K562 (cell line): Measurements from ENCODE around the gene FANCG. TPM values are rescaled to one million over a fixed set of nuclear protein-coding genes. Genes with fewer than 3 reads are reported as not detected.

ENCODE experiments used
- ATAC-seq: fragments of 200-7000 bp; cut with Tn5 transposase; 3 replicates; pipeline ENCODE4 v1.9.1; 2020; ENCODE audit warnings: moderate library complexity
- BruUV-seq: library from RNA; stranded (reverse); fragments of 400-500 nt; replicated peaks from 2 replicates; lab custom pipeline; 2021; lab: Mats Ljungman, UMichigan
- CTCF ChIA-PET: fragments of 300-600 bp; formaldehyde crosslinking; extraction: SDS; loops from one replicate; lab custom pipeline; 2021; ENCODE audit warnings: low intra/inter-chr PET ratio; lab: Yijun Ruan, JAX
- POLR2A ChIA-PET: fragments of 300-600, 350-650 bp; sonication (Branson Sonifier 250); formaldehyde crosslinking; extraction: SDS; loops from one replicate; lab custom pipeline; 2021; ENCODE audit warnings: antibody characterized with exemption, inconsistent platforms; lab: Yijun Ruan, JAX
- DNase-seq, 4 experiments: peaks; one replicate each; pipeline versions ENCODE4 v3.0.0 to v3.0.0-alpha.2; 2011 to 2018; ENCODE audit warnings: low spot score in 3 of 4, mixed read lengths in 3 of 4; ENCODE audit errors: extremely low read depth in 1 of 4
- FAIRE-seq: peaks from 2 replicates; lab custom pipeline; 2011; peaks lifted over from hg19 to GRCh38; lab: Jason Lieb, UNC
- H2AFZ ChIP-seq: 2 replicates; pipeline ENCODE4 v1.6.0; 2011; ENCODE audit warnings: low read depth, low read length, control low read depth, inconsistent platforms
- H3K27ac ChIP-seq: fragments of 200-600 bp; 3 replicates; pipeline ENCODE4 v1.8.0; 2011; ENCODE audit warnings: low read depth, mild to moderate bottlenecking, control low read depth, inconsistent platforms, low read length, moderate library complexity, mixed read lengths; ENCODE audit errors: extremely low read depth
- H3K27me3 ChIP-seq, 2 experiments: fragments of 300-600 bp in 1 of 2; 2 replicates in 1 of 2; 3 replicates in 1 of 2; pipeline versions ENCODE4 v1.6.0 to v1.8.0; 2011; ENCODE audit warnings: inconsistent platforms in 2 of 2, low read length in 2 of 2, mild to moderate bottlenecking in 1 of 2, mixed read lengths in 1 of 2, moderate library complexity in 1 of 2; ENCODE audit not compliant: control insufficient read depth in 2 of 2, insufficient read depth in 2 of 2
- H3K36me3 ChIP-seq: fragments of 300-600 bp; 3 replicates; pipeline ENCODE4 v1.8.0; 2011; ENCODE audit warnings: mild to moderate bottlenecking, low read length, inconsistent platforms; ENCODE audit not compliant: control insufficient read depth, insufficient read depth
- H3K4me1 ChIP-seq, 2 experiments: fragments of 200-600 bp in 1 of 2; replicated peaks in 1 of 2; 2 replicates in 1 of 2; 3 replicates in 1 of 2; pipeline versions ENCODE4 v1.5.1 to v1.8.0; 2011; ENCODE audit warnings: inconsistent platforms in 2 of 2, low read length in 2 of 2, mild to moderate bottlenecking in 1 of 2, mixed read lengths in 1 of 2, moderate library complexity in 1 of 2; ENCODE audit not compliant: control insufficient read depth in 2 of 2, insufficient read depth in 2 of 2
- H3K4me2 ChIP-seq: 2 replicates; pipeline ENCODE4 v1.6.1; 2011; ENCODE audit warnings: low read length, control low read depth, inconsistent platforms, mixed read lengths; ENCODE audit not compliant: insufficient read depth
- H3K4me3 ChIP-seq: fragments of 200-600 bp; sonication (generic), shearing (Covaris generic); 2 replicates; pipeline ENCODE4 v1.5.1; 2016; ENCODE audit warnings: control low read depth, inconsistent platforms
- H3K79me2 ChIP-seq: fragments of 200-600 bp; 3 replicates; pipeline ENCODE4 v1.8.0; 2011; ENCODE audit warnings: low read length, inconsistent platforms; ENCODE audit not compliant: control insufficient read depth, insufficient read depth
- H3K9ac ChIP-seq, 2 experiments: 2 replicates each; pipeline versions ENCODE4 v1.6.0 to v1.6.1; 2011; ENCODE audit warnings: low read depth in 2 of 2, low read length in 2 of 2, control low read depth in 1 of 2, inconsistent platforms in 1 of 2, mild to moderate bottlenecking in 1 of 2, mixed read lengths in 1 of 2; ENCODE audit not compliant: insufficient read depth in 1 of 2
- H3K9me1 ChIP-seq: one replicate; pipeline ENCODE4 v1.6.0; 2011; ENCODE audit warnings: inconsistent platforms, mild to moderate bottlenecking, low read length, moderate library complexity; ENCODE audit not compliant: control insufficient read depth, insufficient read depth
- H3K9me3 ChIP-seq: replicated peaks from 2 replicates; pipeline ENCODE4 v1.5.1; 2011; ENCODE audit warnings: low read depth, low read length, inconsistent platforms; ENCODE audit not compliant: control insufficient read depth, insufficient read depth
- H4K20me1 ChIP-seq: replicated peaks from 2 replicates; pipeline ENCODE4 v1.6.1; 2011; ENCODE audit warnings: low read length, inconsistent platforms, mixed read lengths; ENCODE audit not compliant: control insufficient read depth, insufficient read depth
- ELF1 ChIP-seq: fragments of 200-800 bp; sonication (Bioruptor generic); IDR thresholded peaks from 2 replicates; pipeline ENCODE4 v1.6.1; 2016; ENCODE audit warnings: missing genetic modification characterization, missing compliant biosample characterization
- ESRRB ChIP-seq: fragments of 250-450 bp; sonication (Bioruptor Pico); IDR thresholded peaks from 2 replicates; pipeline ENCODE4 v1.5.0; 2020; ENCODE audit warnings: mild to moderate bottlenecking, moderate library complexity, borderline replicate concordance
- JUNB ChIP-seq: fragments of 450-650 bp; formaldehyde crosslinking; conservative IDR thresholded peaks from 2 replicates; pipeline ENCODE4 v1.4.0; 2020; ENCODE audit warnings: mild to moderate bottlenecking
- MEIS2 ChIP-seq: fragments of 450-650 bp; IDR thresholded peaks from 2 replicates; pipeline ENCODE4 v1.6.1; 2014; ENCODE audit warnings: mild to moderate bottlenecking; ENCODE audit not compliant: partially characterized antibody
- ZNF12 ChIP-seq: sonication (generic); formaldehyde crosslinking; IDR thresholded peaks from 2 replicates; pipeline ENCODE4 v1.4.0; 2020; ENCODE audit warnings: mild to moderate bottlenecking, missing genetic modification reagents
- ZNF561 ChIP-seq: fragments of 450-650 bp; formaldehyde crosslinking; conservative IDR thresholded peaks from 2 replicates; pipeline ENCODE4 v1.4.0; 2020; ENCODE audit warnings: mild to moderate bottlenecking, moderate library complexity
- WGBS: fragments of 100-300 bp; shearing (Covaris generic); methylation state at CpG from one replicate; pipeline ENCODE4 v1.1.6; 2016; ENCODE audit warnings: low coverage, mixed read lengths; ENCODE audit not compliant: insufficient coverage; ENCODE audit errors: missing lambda C conversion rate; 5-methylcytosine and 5-hydroxymethylcytosine counted together
- in situ Hi-C: fragments of 300-500 bp; cut with MboI; formaldehyde crosslinking; loops from 4 replicates; pipeline ENCODE4 v1.15.0; 2018; ENCODE audit warnings: inconsistent platforms, mixed read lengths
- intact Hi-C: fragments of 100-400 bp; cut with micrococcal nuclease; formaldehyde crosslinking; loops from 2 replicates; pipeline ENCODE4 v1.14.2; 2022
- polyA plus RNA-seq, 8 experiments: library from polyadenylated mRNA; depleted of rRNA in 4 of 8; stranded (reverse) in 5 of 8; unstranded in 3 of 8; fragments of >200 nt; fragmentation: Nextera tagmentation in 2 of 8; fragmentation: Illumina TruSeq in 1 of 8; extraction: Ambion mirVana in 2 of 8; extraction: Trizol in 1 of 8; gene quantifications; 2 replicates each; pipeline versions ENCODE4 v1.2.1 to v1.2.3, GENCODE V29; 2011 to 2014; ENCODE audit warnings: inconsistent platforms in 1 of 8, missing spikeins in 1 of 8
- total RNA-seq, 7 experiments: library from RNA; depleted of rRNA in 6 of 7; stranded (reverse); fragments of >200 nt in 6 of 7; fragmentation: Illumina TruSeq in 2 of 7; extraction: Trizol in 2 of 7; gene quantifications; 2 replicates each; pipeline versions ENCODE4 v1.2.1 to v1.2.3, GENCODE V29; 2011 to 2021; ENCODE audit warnings: low replicate concordance in 1 of 7
- TF ChIP-seq, protein P1 (sequence below): fragments of 450-650 bp; IDR thresholded peaks from 2 replicates; pipeline ENCODE4 v1.6.1; 2017; ENCODE audit warnings: antibody characterized with exemption, mild to moderate bottlenecking
- TF ChIP-seq, protein P2 (sequence below): fragments of 250-450 bp; sonication (Bioruptor Pico); IDR thresholded peaks from 2 replicates; pipeline ENCODE4 v1.4.0; 2020; ENCODE audit warnings: borderline replicate concordance

The FANCG gene
- total and polyA plus RNA-seq, 9 of the 15 experiments (the other 6 are each of a cell fraction or from before 2014, with no cell fraction given) = 7.5 to 43.9 (median 31.0) TPM

DNA sequence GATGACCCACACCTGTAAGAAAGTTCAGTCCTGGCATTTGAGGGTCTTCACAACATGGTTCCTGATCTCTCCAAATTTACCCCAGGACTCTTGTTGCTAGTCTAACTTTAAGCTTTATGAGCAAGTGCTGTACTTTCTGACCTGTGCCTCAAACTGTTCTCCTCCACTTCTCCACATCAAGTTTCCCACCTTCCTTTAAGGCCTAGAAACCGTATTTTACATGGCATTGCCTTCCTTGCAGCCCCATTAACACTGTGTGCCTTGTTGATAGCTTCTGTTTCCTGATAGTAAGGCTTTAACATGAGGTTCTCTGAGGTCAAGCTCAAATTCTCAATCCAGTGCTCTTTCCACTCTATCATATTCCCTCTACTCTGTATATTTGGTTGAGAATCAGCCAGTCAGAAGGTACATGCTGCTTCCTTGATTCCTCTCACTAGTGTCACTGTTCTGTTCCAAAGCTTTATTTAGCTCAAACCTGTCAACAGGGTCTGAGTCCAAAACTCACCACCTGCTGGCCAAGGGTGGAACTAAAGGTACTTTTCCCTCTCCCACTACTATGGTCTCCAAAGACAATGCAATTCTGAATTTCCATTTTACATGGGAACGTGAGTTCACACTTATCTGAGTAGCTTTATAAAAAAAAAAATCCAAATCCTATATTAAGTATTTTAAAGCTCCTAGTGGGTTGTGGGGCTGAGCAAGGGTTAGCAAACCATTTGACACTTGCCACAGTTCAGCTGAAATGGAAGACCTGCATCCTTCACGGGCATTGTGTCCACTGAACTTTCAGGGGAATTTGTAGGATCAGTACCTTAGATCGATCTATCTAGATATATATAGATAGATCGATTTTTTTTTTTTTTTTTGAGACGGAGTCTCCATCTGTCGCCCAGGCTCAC is 28.4 kb downstream of the FANCG start:
- DNase-seq = peak; percentile 43 to 72 (median 50)
- BruUV-seq = no TSS peak
- ATAC-seq = peak; percentile 92
- no peak overlapping the region for H2AFZ ChIP-seq
- no peak overlapping the region for H3K9ac ChIP-seq
- H3K4me1 ChIP-seq = peaks cover 0 to 2% of the 10 kb centered on the region in 2 experiments; a peak in 2 of 5 replicates
- intact Hi-C loops = loop anchor here (5.0 kb wide), 2 partner anchors 54 to 154 kb away; a partner anchor contains a TSS
- in situ Hi-C loops = no loop called here
- no peaks in the 10 kb centered on the region for H3K9me3 ChIP-seq
- peak; percentile 89 for FAIRE-seq
- ChIA-PET POLR2A (interaction anchor here (0.6 to 3.8 kb wide), 8 partner anchors 8 to 594 kb away, joined by 3 to 30 read pairs (median 4); partner anchors contain the start of genes PIGO and VCP), CTCF (interaction anchor here (0.8 to 1.5 kb wide), 2 partner anchors 66 to 151 kb away, joined by 5 to 7 read pairs; no protein-coding TSS in a partner anchor)
- H3K79me2 ChIP-seq = no peaks in the 10 kb centered on the region
- no peak overlapping the region; the same call in 1 of the 2 replicates for H3K4me2 ChIP-seq
- no peaks in the 10 kb centered on the region for H3K9me1 ChIP-seq
- H3K4me3 ChIP-seq = no peak overlapping the region
- peaks cover 16% of the 10 kb centered on the region; the same call in 2 of the 3 replicates for H3K36me3 ChIP-seq
- H3K27ac ChIP-seq = no peak overlapping the region
- H4K20me1 ChIP-seq = no peaks in the 10 kb centered on the region
- no peaks in the 10 kb centered on the region for H3K27me3 ChIP-seq
- WGBS = 21% methylated on average over 4 of the region's 7 CpGs
- peak; percentile 51 for TF ChIP-seq MEIS2
- no peak for TF ChIP-seq ZNF561 (CRISPR knock-in tag)
- no peak for TF ChIP-seq ESRRB (CRISPR knock-in tag)
- TF ChIP-seq ZNF12 (CRISPR knock-in tag) = no peak
- no peak for TF ChIP-seq JUNB (CRISPR knock-in tag)
- no peak for TF ChIP-seq ELF1 (tag)
- TF ChIP-seq, protein P1, sequence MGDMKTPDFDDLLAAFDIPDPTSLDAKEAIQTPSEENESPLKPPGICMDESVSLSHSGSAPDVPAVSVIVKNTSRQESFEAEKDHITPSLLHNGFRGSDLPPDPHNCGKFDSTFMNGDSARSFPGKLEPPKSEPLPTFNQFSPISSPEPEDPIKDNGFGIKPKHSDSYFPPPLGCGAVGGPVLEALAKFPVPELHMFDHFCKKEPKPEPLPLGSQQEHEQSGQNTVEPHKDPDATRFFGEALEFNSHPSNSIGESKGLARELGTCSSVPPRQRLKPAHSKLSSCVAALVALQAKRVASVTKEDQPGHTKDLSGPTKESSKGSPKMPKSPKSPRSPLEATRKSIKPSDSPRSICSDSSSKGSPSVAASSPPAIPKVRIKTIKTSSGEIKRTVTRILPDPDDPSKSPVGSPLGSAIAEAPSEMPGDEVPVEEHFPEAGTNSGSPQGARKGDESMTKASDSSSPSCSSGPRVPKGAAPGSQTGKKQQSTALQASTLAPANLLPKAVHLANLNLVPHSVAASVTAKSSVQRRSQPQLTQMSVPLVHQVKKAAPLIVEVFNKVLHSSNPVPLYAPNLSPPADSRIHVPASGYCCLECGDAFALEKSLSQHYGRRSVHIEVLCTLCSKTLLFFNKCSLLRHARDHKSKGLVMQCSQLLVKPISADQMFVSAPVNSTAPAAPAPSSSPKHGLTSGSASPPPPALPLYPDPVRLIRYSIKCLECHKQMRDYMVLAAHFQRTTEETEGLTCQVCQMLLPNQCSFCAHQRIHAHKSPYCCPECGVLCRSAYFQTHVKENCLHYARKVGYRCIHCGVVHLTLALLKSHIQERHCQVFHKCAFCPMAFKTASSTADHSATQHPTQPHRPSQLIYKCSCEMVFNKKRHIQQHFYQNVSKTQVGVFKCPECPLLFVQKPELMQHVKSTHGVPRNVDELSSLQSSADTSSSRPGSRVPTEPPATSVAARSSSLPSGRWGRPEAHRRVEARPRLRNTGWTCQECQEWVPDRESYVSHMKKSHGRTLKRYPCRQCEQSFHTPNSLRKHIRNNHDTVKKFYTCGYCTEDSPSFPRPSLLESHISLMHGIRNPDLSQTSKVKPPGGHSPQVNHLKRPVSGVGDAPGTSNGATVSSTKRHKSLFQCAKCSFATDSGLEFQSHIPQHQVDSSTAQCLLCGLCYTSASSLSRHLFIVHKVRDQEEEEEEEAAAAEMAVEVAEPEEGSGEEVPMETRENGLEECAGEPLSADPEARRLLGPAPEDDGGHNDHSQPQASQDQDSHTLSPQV = 0 out of 2 replicates have a peak, but pooled peaks have one; percentile 44
- TF ChIP-seq, protein P2, sequence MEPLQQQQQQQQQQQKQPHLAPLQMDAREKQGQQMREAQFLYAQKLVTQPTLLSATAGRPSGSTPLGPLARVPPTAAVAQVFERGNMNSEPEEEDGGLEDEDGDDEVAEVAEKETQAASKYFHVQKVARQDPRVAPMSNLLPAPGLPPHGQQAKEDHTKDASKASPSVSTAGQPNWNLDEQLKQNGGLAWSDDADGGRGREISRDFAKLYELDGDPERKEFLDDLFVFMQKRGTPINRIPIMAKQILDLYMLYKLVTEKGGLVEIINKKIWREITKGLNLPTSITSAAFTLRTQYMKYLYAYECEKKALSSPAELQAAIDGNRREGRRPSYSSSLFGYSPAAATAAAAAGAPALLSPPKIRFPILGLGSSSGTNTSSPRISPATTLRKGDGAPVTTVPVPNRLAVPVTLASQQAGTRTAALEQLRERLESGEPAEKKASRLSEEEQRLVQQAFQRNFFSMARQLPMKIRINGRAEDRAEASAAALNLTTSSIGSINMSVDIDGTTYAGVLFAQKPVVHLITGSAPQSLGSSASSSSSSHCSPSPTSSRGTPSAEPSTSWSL (CRISPR knock-in tag) = no peak
